MV-4-11 (cell line): ENCODE measurements around the gene CORO7.
A peak's percentile ranks its signal among the peaks of the same experiment; 100 is the strongest.

ENCODE experiments used
- DNase-seq: peaks from one replicate; lab custom pipeline; 2025; lab: John Stamatoyannopoulos, UW

The CORO7 gene

DNA sequence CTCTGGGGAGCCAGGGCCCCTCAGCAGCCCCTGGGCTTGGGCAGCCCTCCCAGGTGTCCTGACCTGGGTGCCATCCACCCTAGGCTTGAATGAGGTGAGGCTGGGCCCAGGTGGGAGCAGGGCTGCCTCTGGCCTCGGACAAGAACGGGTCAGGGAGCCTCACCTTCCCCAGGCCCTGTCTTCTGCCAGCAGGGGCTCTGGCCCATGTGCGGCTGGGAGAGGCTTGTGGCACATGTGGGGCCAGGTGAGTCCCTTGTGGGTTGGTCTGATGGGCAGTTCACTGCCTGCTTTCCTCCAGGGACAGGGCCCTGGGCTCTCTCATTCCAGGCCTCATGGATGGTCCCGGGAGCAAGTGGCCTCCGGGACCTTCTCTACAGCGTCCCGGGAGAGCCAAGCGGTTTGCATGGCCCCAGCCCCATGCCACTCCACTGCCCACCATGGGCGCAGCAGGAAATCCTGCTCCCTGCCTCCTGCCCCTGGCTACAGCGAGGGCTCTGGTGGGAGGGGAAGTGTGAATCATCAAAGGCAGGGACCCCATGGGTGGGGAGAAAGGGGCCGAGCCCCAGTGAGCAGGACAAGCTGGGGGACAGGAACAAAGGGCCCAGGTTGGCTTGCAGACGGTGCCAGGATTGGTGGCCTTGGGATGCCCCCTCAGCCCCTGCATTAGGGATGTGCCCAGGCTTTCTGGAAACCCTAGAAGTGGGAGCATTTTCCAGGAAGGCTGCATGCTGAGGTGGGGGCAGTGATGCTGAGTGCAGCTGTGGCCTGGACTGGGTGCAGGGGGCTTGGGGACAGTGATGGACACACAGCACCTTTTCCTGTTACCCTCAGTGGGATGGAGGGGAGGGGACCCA lies 32.6 kb downstream of the CORO7 start:
- no peak for DNase-seq

DNA sequence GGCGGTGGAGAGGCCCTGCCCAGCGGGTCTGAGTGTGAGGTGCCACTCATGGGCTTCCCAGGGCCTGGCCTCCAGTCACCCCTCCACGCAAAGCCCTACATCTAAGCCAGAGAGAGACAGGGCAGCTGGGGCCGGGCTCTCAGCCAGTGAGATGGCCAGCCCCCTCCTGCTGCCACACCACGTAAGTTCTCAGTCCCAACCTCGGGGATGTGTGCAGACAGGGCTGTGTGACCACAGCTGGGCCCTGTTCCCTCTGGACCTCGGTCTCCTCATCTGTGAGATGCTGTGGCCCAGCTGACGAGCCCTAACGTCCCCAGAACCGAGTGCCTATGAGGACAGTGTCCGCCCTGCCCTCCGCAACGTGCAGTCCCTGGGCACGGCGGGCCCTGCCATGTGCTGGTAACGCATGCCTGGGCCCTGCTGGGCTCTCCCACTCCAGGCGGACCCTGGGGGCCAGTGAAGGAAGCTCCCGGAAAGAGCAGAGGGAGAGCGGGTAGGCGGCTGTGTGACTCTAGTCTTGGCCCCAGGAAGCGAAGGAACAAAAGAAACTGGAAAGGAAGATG lies 33.5 kb downstream of the CORO7 start:
- no peak for DNase-seq

DNA sequence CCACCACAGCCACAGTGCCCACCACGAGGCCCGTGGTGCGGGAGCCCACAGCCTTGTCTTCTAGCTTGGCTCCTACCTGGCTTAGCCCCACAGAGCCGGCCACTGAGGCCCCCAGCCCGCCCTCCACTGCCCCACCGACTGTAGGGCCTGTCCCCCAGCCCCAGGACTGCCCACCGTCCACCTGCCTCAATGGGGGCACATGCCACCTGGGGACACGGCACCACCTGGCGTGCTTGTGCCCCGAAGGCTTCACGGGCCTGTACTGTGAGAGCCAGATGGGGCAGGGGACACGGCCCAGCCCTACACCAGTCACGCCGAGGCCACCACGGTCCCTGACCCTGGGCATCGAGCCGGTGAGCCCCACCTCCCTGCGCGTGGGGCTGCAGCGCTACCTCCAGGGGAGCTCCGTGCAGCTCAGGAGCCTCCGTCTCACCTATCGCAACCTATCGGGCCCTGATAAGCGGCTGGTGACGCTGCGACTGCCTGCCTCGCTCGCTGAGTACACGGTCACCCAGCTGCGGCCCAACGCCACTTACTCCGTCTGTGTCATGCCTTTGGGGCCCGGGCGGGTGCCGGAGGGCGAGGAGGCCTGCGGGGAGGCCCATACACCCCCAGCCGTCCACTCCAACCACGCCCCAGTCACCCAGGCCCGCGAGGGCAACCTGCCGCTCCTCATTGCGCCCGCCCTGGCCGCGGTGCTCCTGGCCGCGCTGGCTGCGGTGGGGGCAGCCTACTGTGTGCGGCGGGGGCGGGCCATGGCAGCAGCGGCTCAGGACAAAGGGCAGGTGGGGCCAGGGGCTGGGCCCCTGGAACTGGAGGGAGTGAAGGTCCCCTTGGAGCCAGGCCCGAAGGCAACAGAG lies 34.2 kb downstream of the CORO7 start:
- no peak for DNase-seq

DNA sequence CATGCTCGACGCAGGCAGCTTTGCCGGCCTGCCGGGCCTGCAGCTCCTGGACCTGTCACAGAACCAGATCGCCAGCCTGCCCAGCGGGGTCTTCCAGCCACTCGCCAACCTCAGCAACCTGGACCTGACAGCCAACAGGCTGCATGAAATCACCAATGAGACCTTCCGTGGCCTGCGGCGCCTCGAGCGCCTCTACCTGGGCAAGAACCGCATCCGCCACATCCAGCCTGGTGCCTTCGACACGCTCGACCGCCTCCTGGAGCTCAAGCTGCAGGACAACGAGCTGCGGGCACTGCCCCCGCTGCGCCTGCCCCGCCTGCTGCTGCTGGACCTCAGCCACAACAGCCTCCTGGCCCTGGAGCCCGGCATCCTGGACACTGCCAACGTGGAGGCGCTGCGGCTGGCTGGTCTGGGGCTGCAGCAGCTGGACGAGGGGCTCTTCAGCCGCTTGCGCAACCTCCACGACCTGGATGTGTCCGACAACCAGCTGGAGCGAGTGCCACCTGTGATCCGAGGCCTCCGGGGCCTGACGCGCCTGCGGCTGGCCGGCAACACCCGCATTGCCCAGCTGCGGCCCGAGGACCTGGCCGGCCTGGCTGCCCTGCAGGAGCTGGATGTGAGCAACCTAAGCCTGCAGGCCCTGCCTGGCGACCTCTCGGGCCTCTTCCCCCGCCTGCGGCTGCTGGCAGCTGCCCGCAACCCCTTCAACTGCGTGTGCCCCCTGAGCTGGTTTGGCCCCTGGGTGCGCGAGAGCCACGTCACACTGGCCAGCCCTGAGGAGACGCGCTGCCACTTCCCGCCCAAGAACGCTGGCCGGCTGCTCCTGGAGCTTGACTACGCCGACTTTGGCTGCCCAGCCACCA lies 35.1 kb downstream of the CORO7 start:
- no peak for DNase-seq

DNA sequence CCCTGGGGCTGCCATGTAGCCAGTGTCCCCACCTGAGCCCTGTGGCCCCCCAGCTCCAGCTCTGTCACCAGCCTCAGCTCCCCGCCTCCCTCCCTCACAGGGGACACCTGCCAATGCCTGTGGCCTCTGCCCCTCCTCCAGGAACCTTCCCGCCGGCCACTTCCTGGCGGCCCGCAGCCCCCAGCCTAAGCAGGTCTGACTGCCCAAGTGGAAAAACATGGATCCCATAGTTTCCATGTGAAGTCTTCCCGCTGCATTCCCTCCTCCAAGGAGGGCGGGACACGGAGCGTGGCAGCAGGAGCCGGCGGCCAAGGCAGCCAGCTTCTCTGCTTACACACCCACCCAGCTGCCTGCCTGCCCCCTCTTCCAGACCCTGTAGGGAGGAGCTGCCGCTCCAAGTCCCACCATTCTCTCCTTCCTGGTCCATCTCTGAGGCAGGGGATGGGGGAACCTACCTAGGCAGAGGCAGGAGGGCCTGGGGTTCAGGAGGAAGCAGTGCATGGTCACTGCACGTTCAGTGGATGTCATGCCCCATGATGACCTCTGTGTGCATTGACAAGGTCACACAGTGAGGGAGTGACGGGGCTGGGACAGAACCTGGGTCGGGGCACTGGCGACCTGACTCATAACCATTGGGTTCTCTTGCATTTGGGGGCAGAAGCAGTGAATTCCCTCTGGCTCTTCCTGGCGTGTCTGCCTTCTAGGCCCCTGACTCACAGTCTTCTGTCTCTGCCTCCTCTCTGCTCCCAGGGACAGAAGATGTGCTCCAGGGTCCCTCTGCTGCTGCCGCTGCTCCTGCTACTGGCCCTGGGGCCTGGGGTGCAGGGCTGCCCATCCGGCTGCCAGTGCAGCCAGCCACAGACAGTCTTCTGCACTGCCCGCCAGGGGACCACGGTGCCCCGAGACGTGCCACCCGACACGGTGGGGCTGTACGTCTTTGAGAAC lies 36.0 kb downstream of the CORO7 start:
- no peak for DNase-seq

DNA sequence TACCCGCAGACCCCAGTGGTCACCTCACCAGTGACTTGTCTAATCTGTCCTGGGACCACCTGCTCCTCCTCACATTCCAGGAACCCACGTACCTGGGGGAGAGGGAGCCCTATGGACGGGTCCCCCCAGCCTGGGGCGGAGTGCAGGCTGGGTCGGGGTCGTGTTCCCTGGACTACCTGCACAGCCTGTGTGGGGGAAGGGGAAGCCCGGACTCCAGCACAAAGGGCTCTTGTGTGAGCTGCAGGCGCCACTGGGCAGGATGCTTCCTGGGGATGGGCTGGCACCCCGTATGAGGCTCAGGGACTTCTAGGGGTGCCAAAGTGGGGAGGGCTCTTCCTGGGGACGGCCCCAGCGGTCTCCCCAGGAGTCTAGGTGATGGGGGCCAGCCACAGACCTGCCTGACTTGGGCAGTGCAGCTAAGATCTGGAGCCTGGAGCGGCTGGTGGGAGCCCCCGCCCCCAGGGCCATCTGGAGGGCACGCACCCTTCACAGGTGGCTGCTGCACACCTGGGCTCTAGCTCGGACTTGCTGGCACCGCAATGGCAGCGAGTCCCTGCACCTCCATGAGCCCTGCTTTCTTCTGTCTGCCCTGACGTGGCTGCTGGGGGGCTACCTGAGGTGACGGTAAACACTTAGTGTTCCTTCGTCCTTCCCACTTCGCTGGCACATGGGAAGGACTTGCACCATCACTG lies 37.3 kb downstream of the CORO7 start:
- no peak for DNase-seq

DNA sequence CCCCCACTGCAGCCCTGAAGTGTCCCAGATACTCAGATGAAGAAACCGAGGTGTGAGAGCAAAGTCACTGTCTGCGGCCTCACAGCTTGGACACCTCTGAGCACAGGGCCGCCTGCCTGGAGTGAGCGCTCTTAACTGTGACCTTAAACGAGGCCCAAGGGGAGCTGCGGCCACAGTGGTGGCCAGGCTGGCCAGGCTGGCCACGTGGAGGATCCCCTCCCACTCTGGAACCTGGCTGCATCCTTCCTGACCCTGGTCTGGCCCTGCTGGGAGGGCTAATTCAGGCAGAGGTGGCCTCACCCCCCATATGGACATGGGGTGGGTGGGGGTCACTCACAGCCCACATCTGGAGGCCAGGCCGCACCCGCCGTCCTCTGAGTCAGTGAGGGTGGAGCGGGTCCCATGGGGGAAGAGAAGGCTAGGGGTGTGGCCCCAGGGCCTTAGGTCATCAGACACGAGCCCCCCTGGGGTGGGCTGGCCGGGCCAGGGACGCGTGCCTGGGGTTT lies 38.2 kb downstream of the CORO7 start:
- DNase-seq = no peak

DNA sequence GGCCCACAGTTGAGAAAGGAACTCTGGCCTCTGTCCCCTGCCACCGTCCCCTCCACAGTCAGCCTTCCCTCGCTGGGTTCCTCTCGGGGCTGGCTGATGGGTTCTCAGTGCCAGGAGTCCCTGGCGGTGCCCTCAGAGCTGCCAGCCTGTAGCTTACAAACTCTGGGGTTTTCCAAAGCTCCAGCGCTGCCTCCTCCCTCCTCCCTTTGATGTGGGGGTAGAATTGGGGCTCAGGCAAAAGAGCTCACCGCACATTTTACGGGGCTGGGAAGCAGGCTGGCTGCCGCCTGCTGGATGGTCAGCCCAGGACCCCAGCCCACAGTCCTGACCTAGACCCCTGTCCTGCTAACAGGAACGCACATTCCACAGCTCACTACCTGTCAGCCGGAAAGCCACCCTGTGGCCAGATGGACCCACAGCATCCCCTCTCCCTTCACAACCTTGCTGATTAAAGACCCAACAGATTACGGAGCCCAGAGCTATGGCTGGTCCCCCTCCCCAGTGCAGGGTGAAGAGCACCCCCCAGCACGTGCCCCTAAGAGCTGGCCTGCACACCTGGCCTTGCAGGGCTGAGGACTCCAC lies 38.7 kb downstream of the CORO7 start:
- no peak for DNase-seq

DNA sequence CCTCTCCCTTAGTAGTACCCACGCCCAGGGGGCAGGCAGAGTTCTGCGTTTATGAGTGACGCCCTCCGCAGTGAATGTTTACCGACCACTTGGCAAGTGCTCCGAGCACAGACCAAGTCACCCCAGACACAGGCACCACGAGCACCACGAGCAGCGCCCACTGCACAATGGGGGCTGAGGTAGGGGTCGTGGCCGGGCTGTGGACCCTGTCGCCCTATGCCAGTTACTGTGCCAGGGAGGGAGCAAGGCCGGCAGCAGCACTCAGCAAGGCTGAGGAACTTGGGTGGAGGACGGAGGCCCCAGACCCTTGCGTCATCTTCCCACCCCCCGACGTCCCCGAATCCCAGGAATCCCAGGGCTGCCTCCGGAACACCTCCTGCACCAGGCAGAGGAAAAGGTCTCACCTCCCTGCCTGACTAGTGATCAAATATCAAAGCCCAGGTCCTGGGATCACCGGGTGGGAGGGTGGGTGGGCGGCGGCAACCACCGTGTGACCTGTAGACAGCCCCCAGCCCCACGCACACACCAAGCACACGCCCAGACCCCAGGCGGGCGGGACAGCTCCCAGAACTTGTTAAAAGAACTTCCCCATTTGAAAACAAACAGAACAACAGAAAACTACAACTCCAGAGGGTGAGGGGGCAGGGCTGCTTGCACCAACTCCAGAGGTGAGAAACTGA lies 39.4 kb downstream of the CORO7 start:
- no peak for DNase-seq

DNA sequence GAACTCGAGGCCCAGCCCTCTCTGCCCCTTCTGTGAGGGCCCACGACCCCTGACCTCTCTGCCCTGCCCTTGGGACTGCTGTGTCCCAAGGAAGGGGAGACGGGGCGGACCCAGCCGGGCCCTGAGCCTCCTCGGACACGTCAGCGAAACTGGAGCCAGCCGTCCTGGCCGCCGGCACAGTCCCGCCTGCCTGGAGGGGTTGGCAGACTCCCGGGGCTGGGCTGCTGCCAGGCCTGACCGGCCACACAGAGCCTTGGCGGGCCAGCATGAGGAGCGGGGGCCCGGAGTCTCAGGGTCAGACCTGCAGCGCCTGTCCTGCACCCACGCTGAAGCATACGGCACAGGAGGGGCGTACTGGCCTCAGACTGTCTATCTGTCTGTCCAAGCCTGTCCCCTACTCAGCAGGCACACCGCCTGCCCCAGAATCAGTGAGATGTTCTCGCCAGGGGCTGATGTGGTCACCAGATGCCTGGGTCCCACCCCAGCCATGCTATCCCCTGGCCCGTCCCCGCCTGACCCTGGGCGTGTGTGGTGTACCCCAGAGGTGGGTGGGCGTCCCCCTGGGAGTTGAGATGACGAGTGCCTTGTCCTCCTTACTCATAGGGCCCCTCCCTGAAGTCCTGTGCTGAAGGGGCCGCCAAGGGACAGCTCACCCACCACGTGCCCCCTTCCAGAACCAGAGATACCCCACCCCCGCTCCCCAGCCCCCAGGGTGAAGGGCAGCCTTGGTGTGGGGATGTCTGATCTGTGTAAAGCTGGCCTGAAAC lies 40.1 kb downstream of the CORO7 start:
- DNase-seq = no peak

DNA sequence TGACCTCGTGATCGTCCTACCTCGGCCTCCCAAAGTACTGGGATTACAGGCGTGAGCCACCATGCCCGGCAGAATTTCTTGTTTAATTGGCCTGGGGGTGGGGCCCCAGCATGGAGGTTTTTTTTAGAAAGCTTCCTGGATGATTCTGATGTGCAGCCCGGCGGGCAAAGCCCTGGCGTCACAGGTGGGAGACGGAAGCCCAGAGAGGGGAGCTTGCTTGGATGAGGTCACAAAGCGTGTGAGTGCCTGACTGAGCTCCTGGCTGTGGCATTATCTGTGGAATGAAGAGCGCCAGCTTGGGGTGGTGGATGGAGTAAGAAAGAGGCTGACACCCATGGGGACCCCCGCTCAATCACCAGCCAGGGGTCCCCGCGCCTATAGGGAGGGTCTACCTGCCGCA lies 40.7 kb downstream of the CORO7 start:
- no peak for DNase-seq

DNA sequence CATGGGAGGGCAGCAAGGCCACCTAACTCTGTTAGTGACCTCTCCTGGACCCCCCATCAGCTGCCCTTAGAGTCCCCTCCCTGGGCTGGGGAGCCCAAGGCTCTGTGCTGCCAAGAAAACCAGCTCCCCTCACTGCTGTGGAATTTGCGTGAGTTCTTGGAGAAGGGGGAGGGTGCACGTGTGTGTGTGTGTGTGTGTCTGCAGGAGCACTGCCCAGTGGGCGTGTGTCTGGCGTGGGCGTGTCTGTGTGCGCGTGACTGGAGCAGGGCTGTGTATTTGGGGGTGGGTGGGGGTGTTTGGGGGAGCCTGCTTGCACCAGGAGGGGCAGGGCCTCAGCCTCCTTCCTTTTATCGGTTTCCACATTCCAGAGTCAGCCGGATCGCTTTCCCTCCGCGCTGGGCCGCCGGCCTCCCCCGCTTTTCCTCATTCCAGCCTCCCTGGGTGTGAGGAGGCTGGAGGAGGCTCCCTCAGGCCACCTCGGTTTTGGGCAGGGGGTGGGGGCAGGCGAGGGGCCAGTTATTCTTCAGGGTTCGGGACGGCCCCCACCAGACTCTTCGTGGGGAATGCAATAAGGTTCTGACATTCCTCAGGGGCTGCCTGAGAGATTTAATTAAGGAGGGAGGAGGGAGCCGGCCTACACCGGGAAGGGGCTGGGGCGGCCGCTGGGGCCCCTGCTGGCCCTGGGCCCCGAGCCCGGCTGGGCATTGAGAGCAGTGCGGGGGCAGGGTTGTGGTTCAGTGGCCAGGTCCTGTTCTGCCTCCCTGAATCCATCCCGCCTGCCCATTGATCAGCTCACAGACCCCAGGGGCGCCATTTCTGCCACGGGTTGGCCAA lies 42.3 kb downstream of the CORO7 start:
- no peak for DNase-seq

DNA sequence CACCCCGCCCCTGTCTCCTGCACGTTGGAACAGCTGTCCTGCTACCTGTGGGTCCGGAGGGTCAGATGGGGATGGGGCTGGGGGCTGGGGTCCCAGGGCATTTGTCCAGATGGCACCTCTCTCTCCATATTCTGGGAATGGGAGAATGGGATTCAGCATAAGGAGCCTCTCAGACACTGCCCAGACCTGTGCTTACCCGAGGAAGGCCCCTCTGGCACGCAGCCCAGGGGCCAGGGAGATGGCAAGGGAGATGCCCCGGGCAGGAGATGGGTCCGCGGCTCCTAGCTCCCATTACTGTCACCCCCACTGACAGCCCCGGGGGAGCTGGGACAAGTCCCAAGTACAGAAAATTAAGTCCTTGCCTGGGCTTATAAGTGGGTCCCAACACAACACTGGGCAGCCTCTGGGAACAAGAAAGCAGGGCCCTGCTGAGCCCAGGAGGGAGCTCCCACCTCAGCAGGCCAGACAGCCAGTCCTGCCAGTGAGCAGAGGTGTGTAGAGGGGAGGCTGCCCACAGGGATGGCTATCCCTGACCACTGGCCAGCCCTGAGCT lies 43.0 kb downstream of the CORO7 start:
- no peak for DNase-seq

DNA sequence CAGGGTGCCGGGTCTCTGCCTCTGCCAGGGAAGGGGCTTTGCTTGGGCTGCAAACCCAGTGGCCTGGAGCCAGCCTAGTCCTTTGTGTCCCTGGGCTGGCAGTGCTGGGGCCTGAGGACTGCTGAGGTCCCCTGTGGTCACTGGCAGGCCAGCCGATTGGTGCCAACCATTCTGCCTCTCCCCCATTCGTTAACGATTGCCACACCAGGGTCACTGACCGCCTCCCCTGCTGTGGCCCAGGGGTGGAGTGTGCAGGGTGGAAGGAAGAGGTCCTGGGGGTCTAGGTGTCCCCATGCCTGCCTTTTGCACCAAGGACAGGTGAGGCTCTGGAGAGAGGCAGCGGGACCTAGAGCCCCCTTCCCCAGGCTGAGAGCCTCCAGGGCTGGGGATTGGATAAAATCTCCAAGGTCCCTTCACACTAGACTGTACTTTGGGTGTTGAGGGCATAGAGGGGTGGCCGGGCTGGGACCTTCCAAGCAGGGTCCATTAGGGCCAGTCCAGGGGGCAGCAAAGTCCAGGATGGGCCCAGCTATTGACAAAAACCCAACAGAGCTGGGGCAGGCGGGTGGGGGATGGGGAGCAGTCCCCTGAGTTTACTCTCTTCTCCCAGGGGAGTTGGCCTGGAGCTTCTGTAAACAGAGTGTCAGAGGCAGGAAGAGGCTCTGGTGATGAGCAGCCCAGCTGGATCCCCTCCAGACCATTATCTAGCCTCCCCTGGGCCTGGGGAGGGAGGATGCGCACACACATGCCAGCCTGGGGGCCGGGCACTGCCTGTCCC lies 43.6 kb downstream of the CORO7 start:
- no peak for DNase-seq

DNA sequence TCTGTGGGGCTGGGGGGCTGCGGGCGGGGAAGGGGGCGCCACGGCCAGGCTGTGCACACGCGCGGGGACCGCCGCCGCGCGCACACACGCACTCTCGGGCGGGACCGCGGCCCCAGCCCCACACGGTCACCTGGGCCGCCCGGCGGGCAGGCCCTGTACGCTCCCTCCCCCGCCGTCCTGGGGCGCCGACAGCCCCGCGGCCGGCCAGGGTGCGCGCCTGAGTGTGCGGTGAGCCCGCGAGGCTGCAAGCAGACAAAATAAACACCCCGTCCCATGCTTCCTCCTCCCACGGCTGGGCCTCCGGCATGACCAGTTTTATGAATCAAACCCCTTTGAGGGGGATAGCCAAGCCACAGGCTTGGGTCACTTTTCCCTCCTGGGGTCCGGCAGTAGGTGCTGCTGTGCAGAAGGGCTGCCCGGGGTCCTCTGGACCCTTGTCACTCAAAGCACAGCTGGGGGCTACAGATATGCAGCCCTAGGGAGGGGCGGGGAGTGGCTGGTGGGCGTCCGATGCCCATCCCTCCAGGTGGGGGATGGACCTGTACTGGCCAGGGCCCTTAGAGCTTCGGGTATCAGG lies 44.3 kb downstream of the CORO7 start:
- peak; percentile 22 for DNase-seq
